Right lobe of liver (tissue), 6 donors: ENCODE results near the gene TWIST2. TPM values are rescaled to one million over a fixed set of nuclear protein-coding genes. Genes with fewer than 3 reads are reported as not detected.

Source experiments
- ATAC-seq, 4 donors: fragments of 200-7000 bp; cut with Tn5 transposase; one replicate each; pipeline ENCODE4 v1.9.1; 2020; ENCODE audit warnings: mild to moderate bottlenecking in 4 of 4, moderate library complexity in 4 of 4
- DNase-seq, 3 donors: peaks; one replicate each; pipeline ENCODE4 v3.0.0-alpha.2; 2020
- H3K27ac ChIP-seq, 3 donors: fragments of 200-600 bp; one replicate each; pipeline ENCODE4 v1.8.0; 2022
- H3K27me3 ChIP-seq, 2 donors: fragments of 200-600 bp; one replicate each; pipeline ENCODE4 v1.8.0; 2022
- H3K36me3 ChIP-seq, 4 donors: fragments of 200-600 bp; sonication (generic) in 1 of 4; one replicate each; pipeline versions ENCODE4 v1.5.1 to v1.8.0; 2017 to 2022; ENCODE audit warnings: control low read depth in 1 of 4
- H3K4me1 ChIP-seq, 4 donors: fragments of 200-600 bp; sonication (generic) in 1 of 4; one replicate each; pipeline versions ENCODE4 v1.5.1 to v1.8.0; 2017 to 2022; ENCODE audit warnings: control low read depth in 1 of 4
- H3K4me3 ChIP-seq, 3 donors: fragments of 200-600 bp; one replicate each; pipeline ENCODE4 v1.8.0; 2022
- H3K9me3 ChIP-seq, 4 donors: fragments of 200-600 bp; sonication (generic) in 1 of 4; one replicate each; pipeline versions ENCODE4 v1.5.1 to v1.8.0; 2017 to 2022; ENCODE audit warnings: control low read depth in 1 of 4
- CTCF ChIP-seq, 4 donors: fragments of 200-600 bp in 3 of 4; fragments of 450-650 bp in 1 of 4; IDR thresholded peaks; one replicate each; pipeline versions ENCODE4 v1.5.1 to v1.8.0; 2016 to 2022; ENCODE audit warnings: antibody characterized with exemption in 4 of 4, mild to moderate bottlenecking in 2 of 4
- POLR2A ChIP-seq: fragments of 450-650 bp; IDR thresholded peaks from one replicate; pipeline ENCODE4 v1.6.1; 2017; ENCODE audit warnings: antibody characterized with exemption, mild to moderate bottlenecking
- WGBS: methylation state at CpG from one replicate; pipeline ENCODE4 v1.1.6; 2018; ENCODE audit warnings: low coverage, low lambda C conversion rate; ENCODE audit not compliant: insufficient coverage; ENCODE audit errors: missing lambda C conversion rate; 5-methylcytosine and 5-hydroxymethylcytosine counted together
- intact Hi-C, 2 donors: fragments of 100-400 bp; cut with DNase I; formaldehyde crosslinking; loops; one replicate each; pipeline versions ENCODE4 v1.11.2 to v1.14.1; 2022
- total RNA-seq, 6 experiments: library from RNA; depleted of rRNA in 2 of 6; stranded (reverse); fragments of >200 nt in 2 of 6; fragmentation: NEBNext Ultra II Directional in 3 of 6; extraction: Animal tissue kit (Norgen Biotek cat#: 25700) in 3 of 6; gene quantifications; one replicate each; pipeline versions ENCODE4 v1.1.0 to v1.2.4, GENCODE V29; 2016 to 2023
- donor health status: DM: no; HTN: yes; CAD: no.
- donor health status: DM: no; HTN: no; CAD: no.
- donor health status: DM: no; HTN: no; CAD: no.
- donor health status: DM: no; HTN: yes; CAD: no.
- donor health status: DM: no; HTN: yes; CAD: no.

The TWIST2 gene
- total RNA-seq, 6 experiments from 2014 or later, result 0.15 to 0.56 (median 0.18) TPM; not detected in 3

GRCh38 chr2:238921681-238922319, 73.9 kb downstream of the TWIST2 start:
- DNase-seq (peak in 1 of 3 donors; percentile 23), ATAC-seq (no peak)
- 65% methylated on average over 10 of the region's 15 CpGs for WGBS

GRCh38 chr2:238922435-238922834, 74.5 kb downstream of the TWIST2 start:
- intact Hi-C loops, result no loop called here
- Histone ChIP-seq H3K9me3 (no peaks in the 10 kb centered on the region), H3K4me1 (no peaks in the 10 kb centered on the region), H3K27me3 (no peaks in the 10 kb centered on the region), H3K4me3 (no peak overlapping the region), H3K36me3 (no peaks in the 10 kb centered on the region), H3K27ac (no peak overlapping the region)
- ATAC-seq (no peak), DNase-seq (peak in 1 of 3 donors; percentile 40)
- TF ChIP-seq CTCF (IDR thresholded peaks at IDR 0.05) (no peak), POLR2A (no peak)
- 60% methylated on average over 2 of the region's 9 CpGs for WGBS

More at GRCh38 chr2:238921681-238922319, 73.9 kb downstream of the TWIST2 start:
- intact Hi-C loops, result no loop called here
- H3K9me3 ChIP-seq, result no peaks in the 10 kb centered on the region
- H3K4me3 ChIP-seq, result no peak overlapping the region
- H3K36me3 ChIP-seq, result no peaks in the 10 kb centered on the region
- TF ChIP-seq CTCF (IDR thresholded peaks at IDR 0.05) (no peak), POLR2A (no peak)
- no peaks in the 10 kb centered on the region for H3K27me3 ChIP-seq
- H3K4me1 ChIP-seq, result no peaks in the 10 kb centered on the region
- no peak overlapping the region for H3K27ac ChIP-seq

GRCh38 chr2:238924032-238924431, 76.1 kb downstream of the TWIST2 start:
- no peak overlapping the region for H3K4me3 ChIP-seq
- TF ChIP-seq CTCF (IDR thresholded peaks at IDR 0.05) (no peak), POLR2A (no peak)
- no peaks in the 10 kb centered on the region for H3K4me1 ChIP-seq
- H3K9me3 ChIP-seq, result no peaks in the 10 kb centered on the region
- ATAC-seq (no peak), DNase-seq (peak in 1 of 3 donors; percentile 29)
- intact Hi-C loops, result no loop called here
- WGBS, result 61% methylated on average over 6 of the region's 14 CpGs
- H3K27ac ChIP-seq, result no peak overlapping the region
- H3K36me3 ChIP-seq, result no peaks in the 10 kb centered on the region
- no peaks in the 10 kb centered on the region for H3K27me3 ChIP-seq

- intact Hi-C loops, result no loop called here
Measured at GRCh38 chr2:238924796-238925195, 76.9 kb downstream of the TWIST2 start.

More at GRCh38 chr2:238924796-238925195, 76.9 kb downstream of the TWIST2 start:
- Histone ChIP-seq H3K27me3 (no peaks in the 10 kb centered on the region), H3K4me1 (no peaks in the 10 kb centered on the region), H3K27ac (no peak overlapping the region), H3K4me3 (no peak overlapping the region), H3K36me3 (no peaks in the 10 kb centered on the region), H3K9me3 (no peaks in the 10 kb centered on the region)
- ATAC-seq (no peak), DNase-seq (peak in 1 of 3 donors; percentile 37)
- no peak for TF ChIP-seq CTCF (IDR thresholded peaks at IDR 0.05)
- TF ChIP-seq POLR2A, result no peak
- 10% methylated on average over 2 of the region's 13 CpGs for WGBS
